Stimulated activated CD8-positive, alpha-beta memory T cell treated with anti-CD3 and anti-CD28 coated beads, Interleukin-4, amount 100 ng/mL, for 24 hours (primary cell): ENCODE measurements around the gene ARPC2.

Experiments used
- DNase-seq: peaks from one replicate; pipeline ENCODE4 v3.0.0-alpha.2; 2020; ENCODE audit warnings: low read depth

The ARPC2 gene

DNA sequence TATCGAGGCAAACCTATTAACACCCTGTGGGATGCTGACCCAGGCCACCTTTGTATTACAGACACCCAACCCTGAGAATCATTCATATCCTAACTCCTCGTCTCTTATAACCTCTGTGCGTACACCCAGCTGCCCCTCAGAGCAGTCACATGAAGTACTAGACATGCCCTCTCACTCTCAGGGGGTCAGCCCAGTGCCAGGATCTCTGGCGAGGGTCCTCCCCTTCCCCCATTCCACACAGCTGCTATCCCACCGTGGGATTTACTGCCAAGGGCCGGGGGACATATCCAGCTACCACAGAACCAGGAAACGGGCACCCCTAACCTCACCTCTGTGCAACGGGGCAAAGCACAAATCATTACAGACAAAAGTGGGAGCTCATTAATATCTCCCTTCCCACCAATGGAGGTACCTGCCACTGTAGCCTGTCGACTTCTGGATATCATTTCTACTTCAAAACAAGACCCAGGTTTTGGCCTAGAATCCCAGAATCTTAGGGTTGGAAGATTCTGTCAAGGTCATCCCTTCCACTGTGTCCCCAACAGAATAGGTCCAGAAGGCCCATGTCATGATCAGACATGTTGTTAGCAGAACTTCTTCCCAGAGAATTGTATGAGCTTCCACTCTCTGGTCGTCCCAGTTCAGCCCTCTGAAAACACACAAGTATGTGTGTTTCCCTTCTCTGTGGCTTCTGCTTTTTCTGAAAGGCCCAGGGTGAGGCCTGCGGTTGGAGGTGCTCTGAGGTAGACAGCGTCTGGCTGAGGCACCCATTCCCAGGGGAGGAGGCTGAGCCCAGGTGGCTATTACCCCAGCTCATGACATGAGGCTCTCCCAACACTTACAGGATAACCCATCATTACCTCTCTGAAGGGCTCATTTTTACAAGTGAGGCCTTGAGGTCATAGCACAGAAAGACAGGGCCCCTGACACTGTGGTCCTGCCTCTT lies 73.6 kb downstream of the ARPC2 start:
- no peak for DNase-seq

GRCh38 chr2:218291318-218292047 lies 74.5 kb downstream of the ARPC2 start:
- DNase-seq = no peak

- peak; percentile 67 for DNase-seq
These were observed 75.3 kb downstream of the ARPC2 start, which contains the start of gene TMBIM1 for GRCh38 chr2:218292048-218293014. Gene TMBIM1 (minus strand): TSS chr2:218292503. CDS start chr2:218282141, 10,362 bp downstream.

GRCh38 chr2:218293715-218294429 lies 76.9 kb downstream of the ARPC2 start:
- no peak for DNase-seq

DNA sequence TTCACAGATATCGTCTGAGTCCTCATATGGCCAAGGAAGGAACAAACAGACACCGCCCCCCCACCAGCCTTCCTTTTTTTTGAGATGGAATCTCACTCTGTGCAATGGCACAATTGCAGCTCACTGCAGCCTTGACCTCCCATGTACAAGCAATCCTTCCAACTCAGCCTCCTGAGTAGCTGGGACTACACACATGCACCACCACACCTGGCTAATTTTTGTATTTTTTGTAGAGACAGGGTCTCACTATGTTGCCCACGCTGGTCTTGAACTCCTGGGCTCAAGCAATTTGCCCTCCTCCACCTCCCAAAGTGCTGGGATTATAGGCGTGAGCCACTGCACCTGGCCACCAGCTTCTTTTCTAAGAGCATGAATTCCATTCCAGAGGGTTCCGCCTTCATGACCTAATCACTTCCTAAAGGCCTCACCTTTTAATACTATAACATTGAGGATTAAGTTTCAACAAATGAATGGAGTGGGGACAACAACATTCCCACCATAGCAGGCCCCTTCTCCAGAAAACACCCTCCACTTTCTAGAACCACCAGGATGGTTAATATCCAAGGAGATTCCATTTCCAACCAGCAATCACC lies 77.5 kb downstream of the ARPC2 start:
- DNase-seq = no peak

- no peak for DNase-seq
These were observed 78.0 kb downstream of the ARPC2 start for GRCh38 chr2:218295029-218295428.

DNA sequence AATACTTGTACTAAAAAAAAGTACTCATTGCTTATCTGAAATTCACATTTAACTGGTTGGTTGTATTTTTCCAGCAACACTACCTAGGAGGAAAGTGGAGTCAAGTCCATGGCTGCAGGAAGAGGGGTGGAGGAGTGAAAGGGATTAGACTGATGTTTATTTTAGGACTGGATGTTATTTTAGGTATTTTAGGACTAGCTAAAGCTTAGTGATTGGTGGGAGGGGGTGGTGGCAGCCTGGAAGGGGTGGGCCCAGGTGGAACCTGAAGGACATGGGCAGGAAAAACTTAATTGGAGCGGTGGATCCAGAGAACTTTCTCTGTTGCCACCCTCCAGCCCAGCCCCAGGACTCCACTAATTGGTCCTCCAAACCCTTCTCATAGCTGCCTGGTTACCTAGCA lies 79.2 kb downstream of the ARPC2 start:
- DNase-seq = no peak

DNA sequence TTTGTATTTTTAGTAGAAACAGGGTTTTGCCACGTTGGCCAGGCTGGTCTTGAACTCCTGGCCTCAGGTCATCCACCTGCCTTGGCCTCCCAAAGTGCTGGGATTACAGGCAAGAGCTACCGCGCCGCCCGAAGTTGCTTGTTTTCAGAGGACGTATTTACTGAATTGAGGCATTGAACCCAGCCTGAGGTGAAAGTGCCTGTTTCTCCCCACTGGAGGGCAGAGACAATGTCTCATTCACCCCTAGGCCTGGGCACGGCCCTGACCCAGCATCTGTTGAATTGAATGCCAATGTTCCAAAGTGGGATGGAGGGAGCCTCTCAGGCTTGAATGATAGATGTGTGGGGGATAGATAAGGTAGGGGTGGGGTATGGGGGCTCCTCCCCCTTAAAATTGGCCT lies 79.9 kb downstream of the ARPC2 start:
- DNase-seq = no peak

DNA sequence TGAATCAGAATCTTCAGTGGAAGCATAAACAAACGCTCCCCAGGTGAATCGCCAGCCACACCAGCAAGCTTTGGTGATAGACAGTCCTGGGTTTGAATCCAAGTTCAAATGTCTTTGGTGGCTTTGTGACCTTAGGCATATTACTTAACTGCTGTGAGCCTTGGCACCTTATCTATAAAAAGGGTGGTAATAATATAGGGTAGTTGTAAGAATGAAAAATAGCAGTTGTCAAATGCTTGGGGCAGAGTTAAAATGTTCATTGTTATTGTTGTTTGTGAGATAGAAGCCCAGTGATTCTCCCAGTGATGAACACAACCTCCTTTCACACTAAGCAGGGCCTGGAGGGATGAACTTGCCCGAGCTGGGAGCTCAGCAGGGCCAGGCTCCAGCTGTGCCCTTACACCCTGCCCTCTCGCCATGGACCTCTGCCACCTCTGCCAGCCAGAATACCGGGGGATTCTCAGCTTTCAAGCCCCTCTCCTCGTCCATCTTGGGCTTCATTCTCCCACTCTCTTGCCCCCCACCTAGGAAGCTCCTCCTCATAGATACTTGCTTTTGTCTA lies 81.4 kb downstream of the ARPC2 start:
- DNase-seq = no peak

GRCh38 chr2:218300141-218300540 lies 83.2 kb downstream of the ARPC2 start:
- no peak for DNase-seq

DNA sequence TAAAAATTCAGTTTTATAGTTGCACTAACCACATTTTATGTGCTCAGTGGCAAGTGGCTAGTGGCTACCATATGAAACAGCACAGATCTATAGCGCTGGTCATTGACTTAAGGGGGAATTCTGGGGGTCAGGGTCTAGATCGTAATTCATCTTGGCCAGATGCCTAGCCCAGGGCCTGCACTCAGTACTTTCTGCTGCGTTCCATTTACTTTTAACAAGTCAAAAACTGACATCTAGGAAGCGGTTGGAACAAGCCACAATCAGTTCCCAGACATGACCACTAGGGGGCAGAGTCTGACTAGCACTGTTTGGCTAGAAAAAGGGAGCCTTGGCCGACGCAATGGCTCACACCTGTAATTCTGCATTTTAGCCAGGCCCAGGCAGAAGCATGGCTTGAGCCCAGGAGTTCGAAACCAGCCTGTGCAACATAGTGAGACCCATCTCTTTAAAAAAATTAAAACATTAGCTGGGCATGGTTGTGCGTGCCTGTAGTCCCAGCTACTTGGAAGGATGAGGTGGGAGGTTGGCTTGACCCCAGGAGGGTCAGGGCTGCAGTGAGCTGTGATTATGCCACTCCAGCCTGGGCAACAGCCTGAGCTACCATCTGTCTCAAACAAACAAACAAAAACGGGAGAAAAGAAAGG lies 84.3 kb downstream of the ARPC2 start:
- peak; percentile 73 for DNase-seq
